GM12873 (cell line): ENCODE measurements around the gene PLS3.

ENCODE experiments used
- CTCF ChIP-seq: IDR thresholded peaks from 2 replicates; pipeline ENCODE4 v1.5.1; 2012; ENCODE audit warnings: low read depth, mild to moderate bottlenecking, moderate library complexity, low read length, control low read depth; ENCODE audit not compliant: insufficient read depth; ENCODE audit errors: missing control alignments

PLS3 gene

GRCh38 chrX:115697806-115698205, 136.8 kb downstream of the PLS3 start:
- TF ChIP-seq CTCF: no peak
